Activated naive CD8-positive, alpha-beta T cell treated with anti-CD3 and anti-CD28 coated beads for 36 hours (primary cell): ENCODE results near the gene LHX6. TPM values are rescaled to one million over a fixed set of nuclear protein-coding genes. Genes with fewer than 3 reads are reported as not detected.

Experiments
- DNase-seq: peaks from one replicate; pipeline ENCODE4 v3.0.0; 2021
- H3K27ac Mint-ChIP-seq: one replicate; pipeline ENCODE4 v1.8.0; 2022; ENCODE audit warnings: mild to moderate bottlenecking, moderate library complexity, mixed read lengths
- H3K27me3 Mint-ChIP-seq: one replicate; pipeline ENCODE4 v1.8.0; 2022; ENCODE audit warnings: mild to moderate bottlenecking, mixed read lengths
- H3K36me3 Mint-ChIP-seq: one replicate; pipeline ENCODE4 v1.8.0; 2021; ENCODE audit warnings: mild to moderate bottlenecking, mixed read lengths
- H3K4me1 Mint-ChIP-seq: one replicate; pipeline ENCODE4 v1.8.0; 2021; ENCODE audit warnings: mixed read lengths
- H3K4me3 Mint-ChIP-seq: one replicate; pipeline ENCODE4 v1.8.0; 2022; ENCODE audit warnings: mild to moderate bottlenecking, moderate library complexity, mixed read lengths
- H3K9me3 Mint-ChIP-seq: one replicate; pipeline ENCODE4 v1.8.0; 2022; ENCODE audit warnings: mixed read lengths
- total RNA-seq, 2 experiments: library from RNA; stranded (reverse); gene quantifications; one replicate each; pipeline ENCODE4 v1.2.3, GENCODE V29; 2021

LHX6 gene
- under 1 TPM; 0.12 to 0.16 TPM for total RNA-seq

GRCh38 chr9:122228568-122229484 lies at the start of gene LHX6:
Gene LHX6 (minus strand): TSS chr9:122228957. CDS start chr9:122228740, 217 bp downstream.
- Mint-ChIP-seq H3K36me3 (no peaks in the 10 kb centered on the region), H3K27ac (no peak within 1 kb of the TSS), H3K4me1 (no peaks in the 10 kb centered on the region), H3K9me3 (no peaks in the 10 kb centered on the region), H3K27me3 (peaks cover 44% of the 10 kb centered on the region), H3K4me3 (peak within 1 kb of the TSS; percentile 36)
- DNase-seq = no peak

GRCh38 chr9:122277285-122277897 lies 48.6 kb upstream of the LHX6 start:
- peaks cover 19% of the 10 kb centered on the region for H3K4me1 Mint-ChIP-seq
- peaks cover 2% of the 10 kb centered on the region for H3K9me3 Mint-ChIP-seq
- peaks cover 62% of the 10 kb centered on the region for H3K36me3 Mint-ChIP-seq

GRCh38 chr9:122276096-122276495 lies 47.3 kb upstream of the LHX6 start:
- Mint-ChIP-seq H3K27ac (no peak overlapping the region), H3K4me3 (no peak overlapping the region)

More at GRCh38 chr9:122277285-122277897, 48.6 kb upstream of the LHX6 start:
- Mint-ChIP-seq H3K27me3 (no peaks in the 10 kb centered on the region), H3K4me3 (no peak overlapping the region), H3K27ac (no peak overlapping the region)
- no peak for DNase-seq

GRCh38 chr9:122274055-122274454 lies 45.3 kb upstream of the LHX6 start:
- Mint-ChIP-seq H3K36me3 (peaks cover 60% of the 10 kb centered on the region), H3K27ac (no peak overlapping the region), H3K9me3 (peaks cover 2% of the 10 kb centered on the region), H3K27me3 (no peaks in the 10 kb centered on the region), H3K4me1 (peaks cover 17% of the 10 kb centered on the region), H3K4me3 (no peak overlapping the region)
- no peak for DNase-seq

More at GRCh38 chr9:122276096-122276495, 47.3 kb upstream of the LHX6 start:
- Mint-ChIP-seq H3K9me3 (peaks cover 2% of the 10 kb centered on the region), H3K36me3 (peaks cover 61% of the 10 kb centered on the region), H3K27me3 (no peaks in the 10 kb centered on the region), H3K4me1 (peaks cover 22% of the 10 kb centered on the region)
- no peak for DNase-seq

GRCh38 chr9:122268041-122268814 lies 39.5 kb upstream of the LHX6 start:
- H3K9me3 Mint-ChIP-seq = no peaks in the 10 kb centered on the region
- peaks cover 29% of the 10 kb centered on the region for H3K4me1 Mint-ChIP-seq
- no peak overlapping the region for H3K27ac Mint-ChIP-seq
- no peak overlapping the region for H3K4me3 Mint-ChIP-seq
- DNase-seq = no peak
- no peaks in the 10 kb centered on the region for H3K27me3 Mint-ChIP-seq
- H3K36me3 Mint-ChIP-seq = peaks cover 33% of the 10 kb centered on the region

- DNase-seq = peak; percentile 17
- Mint-ChIP-seq H3K36me3 (peaks cover 18% of the 10 kb centered on the region), H3K4me3 (peak overlapping the region; percentile 98), H3K27ac (peak overlapping the region; percentile 100), H3K9me3 (no peaks in the 10 kb centered on the region), H3K4me1 (peaks cover 41% of the 10 kb centered on the region), H3K27me3 (no peaks in the 10 kb centered on the region)
These were observed 36.6 kb upstream of the LHX6 start for GRCh38 chr9:122265149-122265915.

- peaks cover 20% of the 10 kb centered on the region for H3K36me3 Mint-ChIP-seq
- H3K4me3 Mint-ChIP-seq = peak within 1 kb of the TSS; percentile 98
- no peaks in the 10 kb centered on the region for H3K27me3 Mint-ChIP-seq
- H3K9me3 Mint-ChIP-seq = no peaks in the 10 kb centered on the region
- peak; percentile 92 for DNase-seq
- peaks cover 43% of the 10 kb centered on the region for H3K4me1 Mint-ChIP-seq
- H3K27ac Mint-ChIP-seq = peak within 1 kb of the TSS; percentile 100
These were observed 35.8 kb upstream of the LHX6 start, which contains the start of the genes MRRF and RBM18 for GRCh38 chr9:122264360-122265148. Gene MRRF (plus strand): TSS chr9:122264882. CDS start chr9:122270892, 6,010 bp downstream. Gene RBM18 (minus strand): TSS chr9:122264840. CDS start chr9:122261492, 3,348 bp downstream.

GRCh38 chr9:122263699-122264349 lies 35.1 kb upstream of the LHX6 start:
- peak overlapping the region; percentile 100 for H3K27ac Mint-ChIP-seq
- peaks cover 48% of the 10 kb centered on the region for H3K4me1 Mint-ChIP-seq
- H3K9me3 Mint-ChIP-seq = no peaks in the 10 kb centered on the region
- DNase-seq = no peak
- peaks cover 21% of the 10 kb centered on the region for H3K36me3 Mint-ChIP-seq
- H3K4me3 Mint-ChIP-seq = peak overlapping the region; percentile 98
- H3K27me3 Mint-ChIP-seq = no peaks in the 10 kb centered on the region

- peaks cover 43% of the 10 kb centered on the region for H3K4me1 Mint-ChIP-seq
- H3K36me3 Mint-ChIP-seq = peaks cover 21% of the 10 kb centered on the region
- no peak overlapping the region for H3K4me3 Mint-ChIP-seq
- H3K27me3 Mint-ChIP-seq = no peaks in the 10 kb centered on the region
- no peak for DNase-seq
- no peaks in the 10 kb centered on the region for H3K9me3 Mint-ChIP-seq
- peak overlapping the region; percentile 17 for H3K27ac Mint-ChIP-seq
These were observed 33.3 kb upstream of the LHX6 start for GRCh38 chr9:122262073-122262472.

- Mint-ChIP-seq H3K4me1 (peaks cover 42% of the 10 kb centered on the region), H3K4me3 (no peak overlapping the region), H3K27me3 (no peaks in the 10 kb centered on the region)
These were observed 32.7 kb upstream of the LHX6 start for GRCh38 chr9:122261469-122261881.

GRCh38 chr9:122258886-122259415 lies 30.2 kb upstream of the LHX6 start:
- peaks cover 13% of the 10 kb centered on the region for H3K36me3 Mint-ChIP-seq

More at GRCh38 chr9:122261469-122261881, 32.7 kb upstream of the LHX6 start:
- Mint-ChIP-seq H3K27ac (no peak overlapping the region), H3K36me3 (peaks cover 20% of the 10 kb centered on the region), H3K9me3 (no peaks in the 10 kb centered on the region)
- DNase-seq = no peak

GRCh38 chr9:122256206-122256605 lies 27.4 kb upstream of the LHX6 start:
- Mint-ChIP-seq H3K36me3 (peaks cover 12% of the 10 kb centered on the region), H3K4me3 (no peak overlapping the region), H3K27ac (no peak overlapping the region), H3K27me3 (no peaks in the 10 kb centered on the region), H3K9me3 (no peaks in the 10 kb centered on the region), H3K4me1 (peaks cover 15% of the 10 kb centered on the region)
- no peak for DNase-seq

More at GRCh38 chr9:122258886-122259415, 30.2 kb upstream of the LHX6 start:
- Mint-ChIP-seq H3K4me3 (no peak overlapping the region), H3K27ac (no peak overlapping the region), H3K4me1 (peaks cover 37% of the 10 kb centered on the region), H3K9me3 (no peaks in the 10 kb centered on the region), H3K27me3 (no peaks in the 10 kb centered on the region)
- no peak for DNase-seq

- H3K36me3 Mint-ChIP-seq = peaks cover 14% of the 10 kb centered on the region
- H3K27me3 Mint-ChIP-seq = no peaks in the 10 kb centered on the region
- DNase-seq = no peak
- H3K4me3 Mint-ChIP-seq = no peak overlapping the region
- H3K4me1 Mint-ChIP-seq = peaks cover 8% of the 10 kb centered on the region
- H3K9me3 Mint-ChIP-seq = no peaks in the 10 kb centered on the region
- no peak overlapping the region for H3K27ac Mint-ChIP-seq
These were observed 26.0 kb upstream of the LHX6 start for GRCh38 chr9:122254761-122255160.
